Neuronal stem cell (in vitro differentiated cells): ENCODE data around the gene XYLT1.

Experiments
- DNase-seq: peaks from one replicate; pipeline ENCODE4 v3.0.0-alpha.2; 2013; ENCODE audit warnings: low spot score
- H2AFZ ChIP-seq: one replicate; pipeline ENCODE4 v1.6.1; 2013; ENCODE audit warnings: mild to moderate bottlenecking, low read length, inconsistent platforms
- H2AK5ac ChIP-seq: 2 replicates; pipeline ENCODE4 v1.6.1; 2013; ENCODE audit warnings: low read depth, mild to moderate bottlenecking, inconsistent platforms, low read length, moderate library complexity, mixed read lengths
- H2BK120ac ChIP-seq: 2 replicates; pipeline ENCODE4 v1.6.1; 2013; ENCODE audit warnings: low read depth, mild to moderate bottlenecking, inconsistent platforms, low read length, moderate library complexity, mixed read lengths
- H2BK12ac ChIP-seq: one replicate; pipeline ENCODE4 v1.6.1; 2013; ENCODE audit warnings: low read length, inconsistent platforms
- H2BK15ac ChIP-seq: 2 replicates; pipeline ENCODE4 v1.6.1; 2013; ENCODE audit warnings: mild to moderate bottlenecking, low read length, inconsistent platforms, mixed read lengths
- H2BK5ac ChIP-seq: one replicate; pipeline ENCODE4 v1.6.1; 2013; ENCODE audit warnings: inconsistent platforms, mild to moderate bottlenecking, low read length, moderate library complexity
- H3K14ac ChIP-seq: one replicate; pipeline ENCODE4 v1.6.1; 2013; ENCODE audit warnings: low read length, inconsistent platforms
- H3K18ac ChIP-seq: 2 replicates; pipeline ENCODE4 v1.6.1; 2013; ENCODE audit warnings: low read length, inconsistent platforms
- H3K23ac ChIP-seq: 2 replicates; pipeline ENCODE4 v1.6.1; 2013; ENCODE audit warnings: low read depth, mild to moderate bottlenecking, mixed read lengths, low read length, inconsistent platforms; ENCODE audit not compliant: poor library complexity
- H3K27ac ChIP-seq: replicated peaks from 3 replicates; pipeline ENCODE4 v1.5.1; 2013; ENCODE audit warnings: low read length, inconsistent platforms
- H3K27me3 ChIP-seq, 3 experiments: 2 replicates each; pipeline ENCODE4 v1.6.1; 2013; ENCODE audit warnings: low read length in 3 of 3, mild to moderate bottlenecking in 2 of 3, inconsistent platforms in 1 of 3, low read depth in 1 of 3, mixed read lengths in 1 of 3, moderate library complexity in 1 of 3; ENCODE audit not compliant: control insufficient read depth in 3 of 3, insufficient read depth in 3 of 3
- H3K36me3 ChIP-seq, 2 donors: replicated peaks in 1 of 2; 2 replicates each; pipeline ENCODE4 v1.6.1; 2013; ENCODE audit warnings: low read length in 2 of 2; ENCODE audit not compliant: control insufficient read depth in 2 of 2, insufficient read depth in 2 of 2
- H3K4ac ChIP-seq: 2 replicates; pipeline ENCODE4 v1.6.1; 2013; ENCODE audit warnings: inconsistent platforms, mild to moderate bottlenecking, low read length, moderate library complexity
- H3K4me1 ChIP-seq, 2 donors: 1 replicate in 1 of 2; 2 replicates in 1 of 2; pipeline ENCODE4 v1.6.1; 2013; ENCODE audit warnings: low read length in 2 of 2, low read depth in 1 of 2; ENCODE audit not compliant: control insufficient read depth in 2 of 2, insufficient read depth in 1 of 2
- H3K4me2 ChIP-seq: one replicate; pipeline ENCODE4 v1.6.1; 2013; ENCODE audit warnings: mild to moderate bottlenecking, low read length, inconsistent platforms; ENCODE audit not compliant: insufficient read depth, poor library complexity, severe bottlenecking
- H3K4me3 ChIP-seq, 2 donors: 2 replicates each; pipeline ENCODE4 v1.5.1; 2013; ENCODE audit warnings: low read length in 2 of 2, mild to moderate bottlenecking in 2 of 2, inconsistent platforms in 1 of 2, moderate library complexity in 1 of 2
- H3K79me1 ChIP-seq: one replicate; pipeline ENCODE4 v1.6.1; 2013; ENCODE audit warnings: low read depth, mild to moderate bottlenecking, inconsistent platforms, low read length, moderate library complexity
- H3K9ac ChIP-seq: one replicate; pipeline ENCODE4 v1.6.1; 2013; ENCODE audit warnings: mild to moderate bottlenecking, low read depth, low read length, inconsistent platforms; ENCODE audit not compliant: poor library complexity
- H3K9me3 ChIP-seq, 2 donors: replicated peaks in 1 of 2; 2 replicates each; pipeline versions ENCODE3 to v1.6.1; 2013; ENCODE audit warnings: low read length in 2 of 2, mild to moderate bottlenecking in 2 of 2, inconsistent platforms in 1 of 2, low read depth in 1 of 2, mixed read lengths in 1 of 2, moderate library complexity in 1 of 2; ENCODE audit not compliant: control insufficient read depth in 2 of 2, insufficient read depth in 1 of 2
- H4K8ac ChIP-seq: one replicate; pipeline ENCODE4 v1.6.1; 2013; ENCODE audit warnings: low read depth, mild to moderate bottlenecking, inconsistent platforms, low read length, moderate library complexity
- H4K91ac ChIP-seq: one replicate; pipeline ENCODE4 v1.6.1; 2013; ENCODE audit warnings: low read length, low read depth, mild to moderate bottlenecking, inconsistent platforms; ENCODE audit not compliant: poor library complexity
- WGBS, 2 donors: extraction: QIAGEN DNeasy Blood & Tissue Kit; methylation state at CpG; one replicate each; pipeline ENCODE4 v1.1.7; 2013; ENCODE audit warnings: missing lambda C conversion rate in 2 of 2, mixed read lengths in 1 of 2; ENCODE audit not compliant: insufficient read length in 2 of 2, insufficient replicate concordance in 1 of 2; ENCODE audit errors: extremely low coverage in 2 of 2; 5-methylcytosine and 5-hydroxymethylcytosine counted together

XYLT1 gene

DNA sequence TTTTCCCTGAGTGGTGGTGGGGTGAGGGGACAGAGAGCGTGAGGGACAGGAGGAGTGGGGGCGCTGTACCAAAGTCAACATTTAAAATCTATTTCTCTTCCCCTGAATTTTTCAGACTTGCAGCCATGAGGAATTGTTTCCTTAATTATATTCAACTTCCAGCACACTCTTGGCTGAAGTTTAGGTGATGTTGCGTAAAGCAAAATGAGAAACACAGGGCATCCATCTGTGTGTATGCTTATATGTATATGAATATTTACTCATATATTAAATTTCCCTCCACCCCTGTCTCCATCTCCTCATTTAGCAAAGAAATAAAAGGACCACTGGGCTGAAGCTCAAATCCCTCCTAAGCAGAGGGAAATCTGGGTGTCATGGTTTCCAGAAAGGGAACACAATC, 218.1 kb downstream of the XYLT1 start:
- Histone ChIP-seq H2BK5ac (no peak overlapping the region), H3K14ac (no peak overlapping the region), H3K4me3 (no peak overlapping the region), H3K9ac (no peak overlapping the region), H2BK120ac (no peak overlapping the region), H3K9me3 (no peaks in the 10 kb centered on the region), H2AK5ac (no peak overlapping the region), H4K91ac (no peak overlapping the region), H3K27ac (no peak overlapping the region), H3K36me3 (no peaks in the 10 kb centered on the region), H3K4me1 (peaks cover 0 to 2% of the 10 kb centered on the region in 2 donors), H3K4me2 (no peak overlapping the region), H3K23ac (no peak overlapping the region), H4K8ac (no peak overlapping the region), H2BK12ac (no peak overlapping the region), H2BK15ac (no peak overlapping the region), H2AFZ (no peak overlapping the region), H3K18ac (no peak overlapping the region), H3K27me3 (no peaks in the 10 kb centered on the region), H3K79me1 (no peaks in the 10 kb centered on the region), H3K4ac (no peak overlapping the region)
- WGBS, 2 donors = no CpG with 5 or more reads among the region's 3 CpGs
- no peak for DNase-seq

DNA sequence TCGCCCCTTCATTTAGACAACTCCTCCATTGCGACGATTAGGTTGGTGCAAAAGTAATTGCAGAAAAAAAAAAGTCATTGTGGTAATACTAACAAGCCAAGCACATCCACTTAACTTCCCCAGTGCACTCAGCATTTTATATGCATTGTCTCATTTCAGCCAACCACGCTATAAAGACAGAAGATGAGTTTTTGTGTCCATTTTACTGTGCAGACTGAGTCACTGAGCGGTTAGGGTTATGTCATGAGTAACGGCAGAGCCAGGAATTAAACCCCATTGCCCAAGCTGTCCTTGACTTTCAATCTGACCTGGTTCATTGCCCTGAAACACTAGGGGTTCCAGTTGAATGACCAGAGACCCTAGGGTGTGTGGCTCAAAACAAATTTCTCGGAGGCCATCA, 218.7 kb downstream of the XYLT1 start:
- H4K8ac ChIP-seq = no peak overlapping the region
- H3K79me1 ChIP-seq = no peaks in the 10 kb centered on the region
- no peak overlapping the region for H3K4me3 ChIP-seq
- no peaks in the 10 kb centered on the region for H3K9me3 ChIP-seq
- no peak overlapping the region for H3K4ac ChIP-seq
- H3K4me2 ChIP-seq = no peak overlapping the region
- H2BK15ac ChIP-seq = no peak overlapping the region
- H3K23ac ChIP-seq = no peak overlapping the region
- no peak overlapping the region for H3K9ac ChIP-seq
- no peak overlapping the region for H2AFZ ChIP-seq
- H3K36me3 ChIP-seq = no peaks in the 10 kb centered on the region
- no CpG with 5 or more reads among the region's 7 CpGs for WGBS, 2 donors
- no peak overlapping the region for H3K27ac ChIP-seq
- no peak for DNase-seq
- no peak overlapping the region for H2AK5ac ChIP-seq
- H3K4me1 ChIP-seq = peaks cover 0 to 4% of the 10 kb centered on the region in 2 donors
- H2BK12ac ChIP-seq = no peak overlapping the region
- H3K14ac ChIP-seq = no peak overlapping the region
- H2BK120ac ChIP-seq = no peak overlapping the region
- no peak overlapping the region for H4K91ac ChIP-seq
- H3K27me3 ChIP-seq = no peaks in the 10 kb centered on the region
- no peak overlapping the region for H3K18ac ChIP-seq
- H2BK5ac ChIP-seq = no peak overlapping the region

DNA sequence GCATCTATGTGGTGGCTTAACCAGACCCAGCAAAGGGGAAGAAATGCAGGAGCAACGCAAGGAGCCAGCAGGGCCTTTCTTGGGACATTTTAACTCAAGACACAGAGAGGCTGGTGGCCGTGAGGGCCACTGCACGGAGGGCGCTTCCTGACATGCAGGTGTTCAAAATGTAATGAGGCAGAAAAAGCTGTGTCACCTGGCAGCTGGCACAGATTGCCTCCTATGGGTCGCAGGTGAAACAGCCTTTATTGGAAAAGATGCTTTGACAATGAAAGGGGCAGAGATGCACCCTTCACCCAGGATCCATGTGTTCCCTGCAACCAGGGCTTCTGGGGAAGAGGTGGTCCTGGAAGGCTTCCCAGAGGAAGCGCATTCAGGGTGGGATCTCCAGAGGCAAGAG, 219.3 kb downstream of the XYLT1 start:
- WGBS, 2 donors = no CpG with 5 or more reads among the region's 6 CpGs
- H3K36me3 ChIP-seq = no peaks in the 10 kb centered on the region
- H2BK15ac ChIP-seq = no peak overlapping the region
- no peaks in the 10 kb centered on the region for H3K9me3 ChIP-seq
- no peaks in the 10 kb centered on the region for H3K27me3 ChIP-seq
- no peak for DNase-seq
- H3K79me1 ChIP-seq = no peaks in the 10 kb centered on the region
- no peak overlapping the region for H3K4ac ChIP-seq
- H2BK120ac ChIP-seq = no peak overlapping the region
- H3K18ac ChIP-seq = no peak overlapping the region
- no peak overlapping the region for H2BK12ac ChIP-seq
- H3K9ac ChIP-seq = no peak overlapping the region
- H3K4me2 ChIP-seq = no peak overlapping the region
- H3K23ac ChIP-seq = no peak overlapping the region
- no peak overlapping the region for H3K4me3 ChIP-seq
- H3K27ac ChIP-seq = no peak overlapping the region
- H3K14ac ChIP-seq = no peak overlapping the region
- H2BK5ac ChIP-seq = no peak overlapping the region
- H2AFZ ChIP-seq = no peak overlapping the region
- H4K91ac ChIP-seq = no peak overlapping the region
- no peak overlapping the region for H4K8ac ChIP-seq
- H3K4me1 ChIP-seq = peaks cover 0 to 4% of the 10 kb centered on the region in 2 donors
- H2AK5ac ChIP-seq = no peak overlapping the region

DNA sequence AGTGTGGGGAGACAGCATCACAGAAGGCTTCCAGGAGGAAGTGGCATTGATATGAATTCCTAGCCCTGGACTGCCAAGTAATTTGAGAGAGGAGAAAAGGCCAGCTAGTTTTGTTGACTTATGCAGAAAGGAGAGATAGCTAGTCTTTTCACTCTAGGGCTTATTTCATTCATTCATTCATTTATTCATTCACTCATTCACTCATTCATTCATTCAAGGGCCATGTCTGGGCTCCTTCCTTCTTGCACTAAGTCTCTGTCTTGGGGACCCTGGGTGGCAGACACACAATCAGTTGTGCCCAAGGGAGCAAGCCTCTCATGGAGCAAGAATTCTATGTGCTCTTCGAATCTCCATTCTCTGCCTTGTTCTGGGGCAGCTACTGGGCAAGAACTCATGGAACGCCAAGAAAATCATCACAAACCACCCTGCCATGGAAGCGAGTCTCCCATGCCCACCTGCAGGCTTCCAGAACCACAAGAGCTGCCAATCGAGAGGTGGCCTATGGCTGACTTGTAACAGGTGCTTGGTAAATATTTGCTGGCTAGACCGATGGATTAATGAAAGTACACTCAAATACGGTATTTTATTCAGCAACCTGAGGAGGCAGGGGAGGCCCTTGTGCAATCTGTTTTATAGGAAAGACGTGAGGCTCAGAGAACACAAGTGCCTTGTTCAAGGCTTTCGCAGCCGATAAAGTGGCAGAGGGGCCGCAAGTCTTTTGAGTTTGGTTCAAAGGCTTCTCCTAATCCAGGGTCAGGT, 223.6 kb downstream of the XYLT1 start:
- Histone ChIP-seq H3K9ac (no peak overlapping the region), H4K91ac (no peak overlapping the region), H3K4me3 (no peak overlapping the region), H2AK5ac (no peak overlapping the region), H3K14ac (peak overlapping the region; percentile 28), H3K27ac (no peak overlapping the region), H3K4me1 (peaks cover 0 to 3% of the 10 kb centered on the region in 2 donors), H3K18ac (no peak overlapping the region), H2BK12ac (no peak overlapping the region), H3K4ac (no peak overlapping the region), H3K36me3 (no peaks in the 10 kb centered on the region), H2BK120ac (no peak overlapping the region), H3K79me1 (no peaks in the 10 kb centered on the region), H2BK15ac (no peak overlapping the region), H3K27me3 (no peaks in the 10 kb centered on the region), H2BK5ac (no peak overlapping the region), H3K23ac (no peak overlapping the region), H4K8ac (no peak overlapping the region), H2AFZ (no peak overlapping the region), H3K9me3 (no peaks in the 10 kb centered on the region), H3K4me2 (no peak overlapping the region)
- no CpG with 5 or more reads among the region's 10 CpGs for WGBS, 2 donors
- DNase-seq = no peak
